ENCODE results near the gene LAMC3. TPM values are rescaled to one million over a fixed set of nuclear protein-coding genes. Genes with fewer than 3 reads are reported as not detected.

The LAMC3 gene
- total RNA-seq, 1 experiment from 2014 or later = not detected

GRCh38 chr9:131001990-131002389, 7.0 kb upstream of the LAMC3 start:
- Mint-ChIP-seq H3K27ac (ENCODE audit: low read depth, unreplicated experiment) (no peak overlapping the region), H3K4me3 (ENCODE audit: unreplicated experiment) (no peak overlapping the region), H3K27me3 (ENCODE audit: insufficient read depth, unreplicated experiment) (peaks cover 17% of the 10 kb centered on the region), H3K4me1 (ENCODE audit: insufficient read depth, unreplicated experiment) (peaks cover 9% of the 10 kb centered on the region), H3K36me3 (ENCODE audit: insufficient read depth, unreplicated experiment) (no peaks in the 10 kb centered on the region), H3K9me3 (ENCODE audit: unreplicated experiment) (peaks cover 7% of the 10 kb centered on the region)
- intact Hi-C loops (cut with micrococcal nuclease) = no loop called here
- ChIA-PET CTCF (no interaction called here), POLR2A (no interaction called here)
- TF ChIP-seq CTCF (IDR thresholded peaks at IDR 0.05; ENCODE audit: unreplicated experiment) = no peak
- no TSS peak for BruUV-seq (replicated peaks)
- no peak for DNase-seq (ENCODE audit: unreplicated experiment)

GRCh38 chr9:131006601-131007000, 2.4 kb upstream of the LAMC3 start:
- Mint-ChIP-seq H3K4me3 (ENCODE audit: unreplicated experiment) (no peak overlapping the region), H3K36me3 (ENCODE audit: insufficient read depth, unreplicated experiment) (no peaks in the 10 kb centered on the region), H3K9me3 (ENCODE audit: unreplicated experiment) (peaks cover 7% of the 10 kb centered on the region), H3K27me3 (ENCODE audit: insufficient read depth, unreplicated experiment) (no peaks in the 10 kb centered on the region), H3K27ac (ENCODE audit: low read depth, unreplicated experiment) (no peak overlapping the region), H3K4me1 (ENCODE audit: insufficient read depth, unreplicated experiment) (no peaks in the 10 kb centered on the region)
- intact Hi-C loops (cut with micrococcal nuclease) = no loop called here
- POLR2A ChIA-PET = interaction anchor here (1.0 kb wide), 1 partner anchor 10 kb away, joined by 6 read pairs; no protein-coding TSS in a partner anchor
- DNase-seq (ENCODE audit: unreplicated experiment) = no peak
- CTCF ChIA-PET = interaction anchor here (1.3 kb wide), 1 partner anchor 16 kb away, joined by 3 read pairs; no protein-coding TSS in a partner anchor
- TF ChIP-seq CTCF (IDR thresholded peaks at IDR 0.05; ENCODE audit: unreplicated experiment) = no peak
- no TSS peak for BruUV-seq (replicated peaks)

- no peak for DNase-seq (ENCODE audit: unreplicated experiment)
- Mint-ChIP-seq H3K27ac (ENCODE audit: low read depth, unreplicated experiment) (no peak overlapping the region), H3K4me3 (ENCODE audit: unreplicated experiment) (no peak overlapping the region), H3K36me3 (ENCODE audit: insufficient read depth, unreplicated experiment) (no peaks in the 10 kb centered on the region), H3K9me3 (ENCODE audit: unreplicated experiment) (peaks cover 7% of the 10 kb centered on the region), H3K27me3 (ENCODE audit: insufficient read depth, unreplicated experiment) (no peaks in the 10 kb centered on the region), H3K4me1 (ENCODE audit: insufficient read depth, unreplicated experiment) (no peaks in the 10 kb centered on the region)
- BruUV-seq (replicated peaks) = no TSS peak
- intact Hi-C loops (cut with micrococcal nuclease) = no loop called here
- no peak for TF ChIP-seq CTCF (IDR thresholded peaks at IDR 0.05; ENCODE audit: unreplicated experiment)
- CTCF ChIA-PET = interaction anchor here (0.7 kb wide), 1 partner anchor 22 kb away, joined by 3 read pairs; no protein-coding TSS in a partner anchor
- POLR2A ChIA-PET = no interaction called here
Measured at GRCh38 chr9:131008086-131008485, 888 bp upstream of the LAMC3 start.

GRCh38 chr9:131008563-131008908, 438 bp upstream of the LAMC3 start:
- no peak for DNase-seq (ENCODE audit: unreplicated experiment)
- no peak for TF ChIP-seq CTCF (IDR thresholded peaks at IDR 0.05; ENCODE audit: unreplicated experiment)
- peaks cover 7% of the 10 kb centered on the region for H3K9me3 Mint-ChIP-seq (ENCODE audit: unreplicated experiment)
- no peaks in the 10 kb centered on the region for H3K36me3 Mint-ChIP-seq (ENCODE audit: insufficient read depth, unreplicated experiment)
- intact Hi-C loops (cut with micrococcal nuclease) = no loop called here
- no peak overlapping the region for H3K27ac Mint-ChIP-seq (ENCODE audit: low read depth, unreplicated experiment)
- ChIA-PET CTCF (interaction anchor here (0.7 kb wide), 1 partner anchor 21 kb away, joined by 3 read pairs; no protein-coding TSS in a partner anchor), POLR2A (no interaction called here)
- no peaks in the 10 kb centered on the region for H3K4me1 Mint-ChIP-seq (ENCODE audit: insufficient read depth, unreplicated experiment)
- H3K4me3 Mint-ChIP-seq (ENCODE audit: unreplicated experiment) = no peak overlapping the region
- no TSS peak for BruUV-seq (replicated peaks)
- H3K27me3 Mint-ChIP-seq (ENCODE audit: insufficient read depth, unreplicated experiment) = no peaks in the 10 kb centered on the region

All from MCF 10A (cell line).